Cardiac septum (tissue), 1 donor: ENCODE results near the gene TEX264. TPM values are rescaled to one million over a fixed set of nuclear protein-coding genes. Genes with fewer than 3 reads are reported as not detected.
"Not testable (repeated sequence)": the region's sequence is repeated elsewhere in the genome, so short reads cannot be mapped to it uniquely, and the experiment has no call there.

Experiments used
- DNase-seq: peaks from one replicate; pipeline ENCODE4 v3.0.0-alpha.2; 2020; ENCODE audit warnings: low spot score
- intact Hi-C: fragments of 100-400 bp; cut with DNase I; formaldehyde crosslinking; loops from one replicate; pipeline ENCODE4 v1.14.0; 2022
- long read RNA-seq: library from polyadenylated mRNA; unstranded; transcript quantifications from one replicate; pipeline ENCODE4 v2.0.0, GENCODE V29; 2021
- total RNA-seq: library from RNA; stranded (reverse); fragmentation: NEBNext Ultra II Directional; extraction: Animal tissue kit (Norgen Biotek cat#: 25700); gene quantifications from one replicate; pipeline ENCODE4 v1.2.1, GENCODE V29; 2021
- donor health status: DM: no; HTN: no; CAD: no.

TEX264 gene
- total RNA-seq, result 28.8 TPM
- long read RNA-seq, transcript TEX264-201 (5 exons, 1,340 nt), result major isoform, 43 of 71 reads
- long read RNA-seq, transcript TEX264-213 (4 exons, 800 nt), result minor isoform, 8 of 71 reads
- long read RNA-seq, partial matches to known transcripts, result 5 of 71 reads
- long read RNA-seq, other reads (novel, unspliced or antisense), result 7 of 71 reads

- intact Hi-C loops, result loop anchor here (2.0 to 5.0 kb wide), 3 partner anchors 16 to 170 kb away; partner anchors contain the start of genes DCAF1 and RAD54L2
- DNase-seq, result peak; percentile 97
Measured at GRCh38 chr3:51670823-51671733, at the start of gene TEX264. TEX264 (plus strand) TSS chr3:51671252; CDS start chr3:51674305, 3,053 bp downstream.

GRCh38 chr3:51622413-51622812 lies 48.6 kb upstream of the TEX264 start:
- intact Hi-C loops, result no loop called here
- no peak for DNase-seq

- intact Hi-C loops, result no loop called here
- DNase-seq, result no peak
Measured at GRCh38 chr3:51622868-51623267, 48.2 kb upstream of the TEX264 start.

GRCh38 chr3:51630513-51630912 lies 40.5 kb upstream of the TEX264 start:
- DNase-seq, result no peak
- intact Hi-C loops, result no loop called here

- intact Hi-C loops, result no loop called here
- no peak for DNase-seq
Measured at GRCh38 chr3:51637144-51637940, 33.7 kb upstream of the TEX264 start.

- DNase-seq, result no peak
- intact Hi-C loops, result no loop called here
Measured at GRCh38 chr3:51637941-51638471, 33.0 kb upstream of the TEX264 start.

- intact Hi-C loops, result no loop called here
- DNase-seq, result no peak
Measured at GRCh38 chr3:51642462-51642861, 28.6 kb upstream of the TEX264 start.

- no peak for DNase-seq
- intact Hi-C loops, result no loop called here
Measured at GRCh38 chr3:51646091-51646490, 25.0 kb upstream of the TEX264 start.

GRCh38 chr3:51652103-51652502 lies 18.9 kb upstream of the TEX264 start:
- DNase-seq, intact Hi-C loops: not testable (repeated sequence)

- DNase-seq, intact Hi-C loops: not testable (repeated sequence)
Measured at GRCh38 chr3:51653409-51653808, 17.6 kb upstream of the TEX264 start.

GRCh38 chr3:51657234-51657633 lies 13.8 kb upstream of the TEX264 start:
- DNase-seq, result no peak

GRCh38 chr3:51659942-51660341 lies 11.1 kb upstream of the TEX264 start:
- intact Hi-C loops, result no loop called here

More at GRCh38 chr3:51657234-51657633, 13.8 kb upstream of the TEX264 start:
- intact Hi-C loops, result no loop called here

GRCh38 chr3:51662456-51662855 lies 8.6 kb upstream of the TEX264 start:
- DNase-seq, result no peak
- intact Hi-C loops, result no loop called here

More at GRCh38 chr3:51659942-51660341, 11.1 kb upstream of the TEX264 start:
- no peak for DNase-seq

GRCh38 chr3:51668756-51669155 lies 2.3 kb upstream of the TEX264 start:
- intact Hi-C loops, result no loop called here
- DNase-seq, result no peak

GRCh38 chr3:51669241-51670052 lies 1.6 kb upstream of the TEX264 start:
- peak; percentile 91 for DNase-seq
- intact Hi-C loops, result loop anchor here (2.0 to 5.0 kb wide), 3 partner anchors 17 to 169 kb away; partner anchors contain the start of genes DCAF1 and RAD54L2

GRCh38 chr3:51670053-51670822 lies 814 bp upstream of the TEX264 start:
- intact Hi-C loops, result loop anchor here (2.0 to 5.0 kb wide), 3 partner anchors 17 to 169 kb away; partner anchors contain the start of genes DCAF1 and RAD54L2
- peak; percentile 50 for DNase-seq

GRCh38 chr3:51671734-51672475 lies 853 bp downstream of the TEX264 start:
- intact Hi-C loops, result loop anchor here (2.0 to 5.0 kb wide), 3 partner anchors 15 to 171 kb away; partner anchors contain the start of genes DCAF1 and RAD54L2
- DNase-seq, result peak; percentile 84
